OCI-LY7 (cell line): Measurements from ENCODE around the gene MAP3K6. TPM values are rescaled to one million over a fixed set of nuclear protein-coding genes. Genes with fewer than 3 reads are reported as not detected.

Source experiments
- Bru-seq: library from RNA; stranded (reverse); fragments of 400-500 nt; gene quantifications from one replicate; lab custom pipeline; 2021; lab: Mats Ljungman, UMichigan
- BruChase-seq, 2 experiments: library from RNA; stranded (reverse); fragments of 400-500 nt; gene quantifications; one replicate each; lab custom pipeline; 2021; lab: Mats Ljungman, UMichigan
- BruUV-seq: library from RNA; stranded (reverse); fragments of 400-500 nt; replicated peaks from 2 replicates; lab custom pipeline; 2021; lab: Mats Ljungman, UMichigan
- CTCF ChIA-PET: fragments of 300-600 bp; sonication (Branson Sonifier 250); formaldehyde crosslinking; loops from one replicate; lab custom pipeline; 2022; ENCODE audit warnings: antibody characterized with exemption; ENCODE audit not compliant: unreplicated experiment; lab: Charles Lee
- POLR2A ChIA-PET: fragments of 300-600 bp; sonication (Branson Sonifier 250); formaldehyde crosslinking; loops from one replicate; lab custom pipeline; 2022; ENCODE audit warnings: antibody characterized with exemption; lab: Charles Lee
- DNase-seq: peaks from one replicate; pipeline ENCODE4 v3.0.0-alpha.2; 2015; ENCODE audit warnings: low spot score
- H2AFZ ChIP-seq: fragments of 200-600 bp; sonication (generic), shearing (Covaris generic); 2 replicates; pipeline ENCODE4 v1.6.1; 2014; ENCODE audit warnings: mild to moderate bottlenecking, antibody characterized with exemption, low read length, moderate library complexity
- H3K27ac ChIP-seq: fragments of 200-600 bp; sonication (generic); 2 replicates; pipeline ENCODE4 v1.5.1; 2014; ENCODE audit warnings: mixed run types, low read depth, mild to moderate bottlenecking, moderate library complexity, low read length, inconsistent platforms; ENCODE audit not compliant: poor library complexity, severe bottlenecking
- H3K36me3 ChIP-seq: fragments of 200-600 bp; sonication (generic); 2 replicates; pipeline ENCODE4 v1.6.1; 2014; ENCODE audit warnings: mild to moderate bottlenecking, antibody characterized with exemption, low read length, moderate library complexity, mixed read lengths; ENCODE audit not compliant: insufficient read depth
- H3K4me1 ChIP-seq: fragments of 200-600 bp; sonication (generic); 2 replicates; pipeline ENCODE4 v1.5.1; 2014; ENCODE audit warnings: mild to moderate bottlenecking, low read length; ENCODE audit not compliant: insufficient read depth, poor library complexity, severe bottlenecking
- H3K4me2 ChIP-seq: fragments of 200-600 bp; sonication (generic); 2 replicates; pipeline ENCODE4 v1.6.1; 2014; ENCODE audit warnings: mild to moderate bottlenecking, low read length
- H3K4me3 ChIP-seq: fragments of 200-600 bp; sonication (generic); 2 replicates; pipeline ENCODE4 v1.5.1; 2014; ENCODE audit warnings: mild to moderate bottlenecking, low read depth, low read length; ENCODE audit not compliant: poor library complexity, severe bottlenecking
- H3K79me2 ChIP-seq: fragments of 200-600 bp; sonication (generic); 2 replicates; pipeline ENCODE4 v1.6.1; 2016; ENCODE audit warnings: low read depth, mild to moderate bottlenecking, low read length, moderate library complexity, mixed read lengths; ENCODE audit not compliant: insufficient read depth
- H3K9me2 ChIP-seq: fragments of 200-600 bp; sonication (generic); 2 replicates; pipeline ENCODE4 v1.6.1; 2016; ENCODE audit warnings: mild to moderate bottlenecking, low read length, mixed read lengths; ENCODE audit not compliant: insufficient read depth
- H3K9me3 ChIP-seq: fragments of 200-600 bp; sonication (generic); 2 replicates; pipeline ENCODE4 v1.6.1; 2014; ENCODE audit warnings: mild to moderate bottlenecking, mixed run types, low read length, mixed read lengths
- H4K20me1 ChIP-seq: fragments of 200-600 bp; sonication (generic); 2 replicates; pipeline ENCODE4 v1.6.1; 2014; ENCODE audit warnings: mild to moderate bottlenecking, antibody characterized with exemption, low read length, moderate library complexity, mixed read lengths; ENCODE audit not compliant: insufficient read depth
- EZH2phosphoT487 ChIP-seq: fragments of 200-600 bp; sonication (generic); IDR thresholded peaks from 2 replicates; pipeline ENCODE4 v1.6.1; 2018; ENCODE audit warnings: low read depth, borderline replicate concordance, mild to moderate bottlenecking, mixed run types, antibody characterized with exemption, low read length, moderate library complexity, mixed read lengths
- intact Hi-C: fragments of 100-400 bp; cut with micrococcal nuclease; formaldehyde crosslinking; loops from one replicate; pipeline ENCODE4 v1.10.0; 2022; ENCODE audit not compliant: unreplicated experiment
- long read RNA-seq: library from polyadenylated mRNA; stranded (forward); transcript quantifications from one replicate; pipeline ENCODE4 v2.0.0, GENCODE V29; 2022
- total RNA-seq, 2 experiments: library from RNA; depleted of rRNA in 1 of 2; stranded (reverse); fragments of >200 nt in 1 of 2; shearing (Covaris generic) in 1 of 2; gene quantifications; 2 replicates each; pipeline ENCODE4 v1.2.3, GENCODE V29; 2014 to 2022
- TF ChIP-seq, protein P1 (sequence below): fragments of 200-600 bp; sonication (generic); conservative IDR thresholded peaks from 2 replicates; pipeline ENCODE4 v1.5.1; 2014; ENCODE audit warnings: mild to moderate bottlenecking, antibody characterized with exemption, low read length, moderate library complexity, mixed read lengths

The MAP3K6 gene, protein sequence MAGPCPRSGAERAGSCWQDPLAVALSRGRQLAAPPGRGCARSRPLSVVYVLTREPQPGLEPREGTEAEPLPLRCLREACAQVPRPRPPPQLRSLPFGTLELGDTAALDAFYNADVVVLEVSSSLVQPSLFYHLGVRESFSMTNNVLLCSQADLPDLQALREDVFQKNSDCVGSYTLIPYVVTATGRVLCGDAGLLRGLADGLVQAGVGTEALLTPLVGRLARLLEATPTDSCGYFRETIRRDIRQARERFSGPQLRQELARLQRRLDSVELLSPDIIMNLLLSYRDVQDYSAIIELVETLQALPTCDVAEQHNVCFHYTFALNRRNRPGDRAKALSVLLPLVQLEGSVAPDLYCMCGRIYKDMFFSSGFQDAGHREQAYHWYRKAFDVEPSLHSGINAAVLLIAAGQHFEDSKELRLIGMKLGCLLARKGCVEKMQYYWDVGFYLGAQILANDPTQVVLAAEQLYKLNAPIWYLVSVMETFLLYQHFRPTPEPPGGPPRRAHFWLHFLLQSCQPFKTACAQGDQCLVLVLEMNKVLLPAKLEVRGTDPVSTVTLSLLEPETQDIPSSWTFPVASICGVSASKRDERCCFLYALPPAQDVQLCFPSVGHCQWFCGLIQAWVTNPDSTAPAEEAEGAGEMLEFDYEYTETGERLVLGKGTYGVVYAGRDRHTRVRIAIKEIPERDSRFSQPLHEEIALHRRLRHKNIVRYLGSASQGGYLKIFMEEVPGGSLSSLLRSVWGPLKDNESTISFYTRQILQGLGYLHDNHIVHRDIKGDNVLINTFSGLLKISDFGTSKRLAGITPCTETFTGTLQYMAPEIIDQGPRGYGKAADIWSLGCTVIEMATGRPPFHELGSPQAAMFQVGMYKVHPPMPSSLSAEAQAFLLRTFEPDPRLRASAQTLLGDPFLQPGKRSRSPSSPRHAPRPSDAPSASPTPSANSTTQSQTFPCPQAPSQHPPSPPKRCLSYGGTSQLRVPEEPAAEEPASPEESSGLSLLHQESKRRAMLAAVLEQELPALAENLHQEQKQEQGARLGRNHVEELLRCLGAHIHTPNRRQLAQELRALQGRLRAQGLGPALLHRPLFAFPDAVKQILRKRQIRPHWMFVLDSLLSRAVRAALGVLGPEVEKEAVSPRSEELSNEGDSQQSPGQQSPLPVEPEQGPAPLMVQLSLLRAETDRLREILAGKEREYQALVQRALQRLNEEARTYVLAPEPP (N-terminal part only)
- total RNA-seq (2014; rRNA removed; shearing (Covaris generic)) (5.9 and 10.0 TPM in 2 replicates), total RNA-seq (2022) (8.0 and 11.3 TPM in 2 replicates), Bru-seq, nascent RNA (percentile 29 among the genes with signal in this experiment), BruChase-seq, experiment 1, labeled RNA remaining after a 6-hour chase (percentile 20 among the genes with signal in this experiment), BruChase-seq, experiment 2, labeled RNA remaining after a 2-hour chase (percentile 27 among the genes with signal in this experiment)
- long read RNA-seq, partial matches to known transcripts = 1 of 3 reads
- long read RNA-seq, other reads (novel, unspliced or antisense) = 1 of 3 reads

DNA sequence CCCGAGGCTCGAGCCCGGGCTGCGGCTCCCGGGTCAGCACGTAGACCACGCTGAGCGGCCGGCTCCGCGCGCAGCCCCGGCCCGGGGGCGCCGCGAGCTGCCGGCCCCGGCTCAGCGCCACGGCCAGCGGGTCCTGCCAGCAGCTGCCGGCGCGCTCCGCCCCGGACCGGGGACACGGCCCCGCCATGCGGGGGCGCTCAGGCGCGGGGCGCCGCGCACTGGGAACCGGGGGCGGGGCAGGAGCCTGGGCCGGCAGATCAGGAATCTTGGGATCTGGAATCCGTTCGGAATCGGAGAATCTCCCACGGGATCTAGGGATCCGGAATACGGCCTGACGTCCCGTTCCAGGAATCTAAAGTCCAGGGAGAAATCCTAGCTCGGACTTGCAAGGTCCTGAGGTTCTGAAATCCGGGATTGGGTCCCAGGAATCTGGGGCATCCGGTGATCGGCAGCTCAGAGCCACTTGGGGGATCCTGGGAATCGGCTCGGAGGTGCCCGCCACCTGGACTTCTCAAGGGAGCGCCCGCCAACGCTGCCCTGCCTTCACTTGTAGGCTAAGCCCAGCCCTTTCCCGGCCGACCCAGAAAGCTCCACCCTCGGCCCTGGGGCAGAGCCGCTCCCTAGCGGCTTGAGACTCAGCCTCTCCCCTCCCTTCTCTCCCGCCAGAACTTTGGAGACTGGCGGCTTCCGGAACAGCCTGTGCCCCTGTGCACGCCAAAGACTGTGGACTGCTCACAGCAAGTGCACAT lies at the start of gene MAP3K6:
TSS of gene MAP3K6 (minus strand) at position 551 of the 749 bp plus-strand sequence. CDS start at position 187, 364 bp downstream.
- Histone ChIP-seq H3K9me2 (no peaks in the 10 kb centered on the region), H3K36me3 (no peaks in the 10 kb centered on the region), H3K9me3 (no peaks in the 10 kb centered on the region), H2AFZ (peak within 1 kb of the TSS; percentile 89), H3K4me3 (peak within 1 kb of the TSS; percentile 62), H3K79me2 (no peaks in the 10 kb centered on the region), H4K20me1 (no peaks in the 10 kb centered on the region), H3K4me2 (peak within 1 kb of the TSS; percentile 87), H3K27ac (no peak within 1 kb of the TSS), H3K4me1 (peaks cover 22% of the 10 kb centered on the region)
- POLR2A ChIA-PET = no interaction called here
- TF ChIP-seq EZH2phosphoT487 = no peak
- TF ChIP-seq, protein P1, sequence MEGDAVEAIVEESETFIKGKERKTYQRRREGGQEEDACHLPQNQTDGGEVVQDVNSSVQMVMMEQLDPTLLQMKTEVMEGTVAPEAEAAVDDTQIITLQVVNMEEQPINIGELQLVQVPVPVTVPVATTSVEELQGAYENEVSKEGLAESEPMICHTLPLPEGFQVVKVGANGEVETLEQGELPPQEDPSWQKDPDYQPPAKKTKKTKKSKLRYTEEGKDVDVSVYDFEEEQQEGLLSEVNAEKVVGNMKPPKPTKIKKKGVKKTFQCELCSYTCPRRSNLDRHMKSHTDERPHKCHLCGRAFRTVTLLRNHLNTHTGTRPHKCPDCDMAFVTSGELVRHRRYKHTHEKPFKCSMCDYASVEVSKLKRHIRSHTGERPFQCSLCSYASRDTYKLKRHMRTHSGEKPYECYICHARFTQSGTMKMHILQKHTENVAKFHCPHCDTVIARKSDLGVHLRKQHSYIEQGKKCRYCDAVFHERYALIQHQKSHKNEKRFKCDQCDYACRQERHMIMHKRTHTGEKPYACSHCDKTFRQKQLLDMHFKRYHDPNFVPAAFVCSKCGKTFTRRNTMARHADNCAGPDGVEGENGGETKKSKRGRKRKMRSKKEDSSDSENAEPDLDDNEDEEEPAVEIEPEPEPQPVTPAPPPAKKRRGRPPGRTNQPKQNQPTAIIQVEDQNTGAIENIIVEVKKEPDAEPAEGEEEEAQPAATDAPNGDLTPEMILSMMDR = peak; percentile 52; the same call in 1 of the 2 replicates
- no TSS peak for BruUV-seq
- DNase-seq = no peak
- intact Hi-C loops = no loop called here
- CTCF ChIA-PET = interaction anchor here (0.7 kb wide), 1 partner anchor 170 kb away, joined by 3 read pairs; no protein-coding TSS in a partner anchor

DNA sequence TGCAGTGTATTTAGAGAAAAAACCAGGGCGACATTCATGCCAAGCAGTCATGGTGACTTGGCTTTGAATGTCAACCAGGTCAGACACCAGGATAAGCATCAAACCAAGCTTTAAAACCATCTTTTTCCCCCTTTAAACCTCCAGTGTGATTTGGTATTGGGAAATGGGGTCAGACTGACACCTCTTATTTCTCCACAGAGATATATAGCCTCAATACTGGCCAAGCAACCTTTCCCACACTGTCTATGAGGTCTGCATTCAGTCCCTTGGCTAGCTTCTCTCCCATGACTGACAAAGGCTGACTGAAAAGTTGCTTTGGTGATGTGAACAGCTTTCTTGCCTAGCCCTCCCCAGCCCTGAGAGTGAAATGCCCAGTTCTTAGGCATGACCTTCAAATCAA lies 47.3 kb upstream of the MAP3K6 start:
- no peak overlapping the region for H3K27ac ChIP-seq
- ChIA-PET CTCF (interaction anchor here (1.3 kb wide), 1 partner anchor 14 kb away, joined by 3 read pairs; no protein-coding TSS in a partner anchor), POLR2A (interaction anchor here (1.2 kb wide), 1 partner anchor 10 kb away, joined by 3 read pairs; no protein-coding TSS in a partner anchor)
- intact Hi-C loops = no loop called here
- H3K4me3 ChIP-seq = no peak overlapping the region
- no peaks in the 10 kb centered on the region for H4K20me1 ChIP-seq
- BruUV-seq = no TSS peak
- DNase-seq = no peak
- H3K79me2 ChIP-seq = no peaks in the 10 kb centered on the region
- TF ChIP-seq, protein P1 = no peak
- TF ChIP-seq EZH2phosphoT487 = no peak
- peaks cover 97% of the 10 kb centered on the region for H3K36me3 ChIP-seq
- peaks cover 22% of the 10 kb centered on the region for H3K4me1 ChIP-seq
- no peak overlapping the region for H3K4me2 ChIP-seq
- H3K9me3 ChIP-seq = no peaks in the 10 kb centered on the region
- H2AFZ ChIP-seq = no peak overlapping the region
- no peaks in the 10 kb centered on the region for H3K9me2 ChIP-seq
